Natural killer cell (primary cell): Measurements from ENCODE around the gene FLII. TPM values are rescaled to one million over a fixed set of nuclear protein-coding genes. Genes with fewer than 3 reads are reported as not detected.

ENCODE experiments used
- ATAC-seq, 3 donors: fragments of 150-1000 bp in 2 of 3; fragments of 200-7000 bp in 1 of 3; cut with Tn5 transposase; 1 replicate in 1 of 3; 2 replicates in 2 of 3; pipeline ENCODE4 v1.10.0; 2021; ENCODE audit warnings: mild to moderate bottlenecking in 2 of 3, moderate library complexity in 2 of 3
- DNase-seq, 2 donors: peaks; one replicate each; pipeline versions ENCODE4 v3.0.0 to v3.0.0-alpha.2; 2013 to 2021; ENCODE audit warnings: mixed read lengths in 1 of 2
- H3K27ac ChIP-seq: one replicate; pipeline ENCODE4 v1.5.1; 2013; ENCODE audit warnings: mild to moderate bottlenecking, low read length
- H3K27me3 ChIP-seq: one replicate; pipeline ENCODE4 v1.6.1; 2013; ENCODE audit warnings: low read length; ENCODE audit not compliant: control insufficient read depth, insufficient read depth
- H3K36me3 ChIP-seq: one replicate; pipeline ENCODE4 v1.6.1; 2013; ENCODE audit warnings: low read length; ENCODE audit not compliant: control insufficient read depth, insufficient read depth
- H3K4me1 ChIP-seq: one replicate; pipeline ENCODE4 v1.6.1; 2013; ENCODE audit warnings: low read length; ENCODE audit not compliant: control insufficient read depth, insufficient read depth
- H3K4me3 ChIP-seq: one replicate; pipeline ENCODE4 v1.5.1; 2013; ENCODE audit warnings: low read length
- H3K9me3 ChIP-seq: one replicate; pipeline ENCODE4 v1.6.1; 2013; ENCODE audit warnings: low read length; ENCODE audit not compliant: control insufficient read depth, insufficient read depth
- H3K27ac Mint-ChIP-seq, 2 donors: one replicate each; pipeline ENCODE4 v1.8.0; 2022; ENCODE audit warnings: mild to moderate bottlenecking in 2 of 2, mixed read lengths in 2 of 2, moderate library complexity in 1 of 2
- H3K27me3 Mint-ChIP-seq, 2 donors: one replicate each; pipeline ENCODE4 v1.8.0; 2022; ENCODE audit warnings: low read depth in 2 of 2, mixed read lengths in 2 of 2
- H3K36me3 Mint-ChIP-seq: one replicate; pipeline ENCODE4 v1.8.0; 2022; ENCODE audit warnings: mixed read lengths
- H3K4me1 Mint-ChIP-seq, 2 donors: one replicate each; pipeline ENCODE4 v1.8.0; 2022; ENCODE audit warnings: mixed read lengths in 2 of 2
- H3K4me3 Mint-ChIP-seq: one replicate; pipeline ENCODE4 v1.8.0; 2022; ENCODE audit warnings: mild to moderate bottlenecking, moderate library complexity, mixed read lengths
- H3K9me3 Mint-ChIP-seq, 2 donors: one replicate each; pipeline ENCODE4 v1.8.0; 2022; ENCODE audit warnings: mixed read lengths in 2 of 2
- CTCF ChIP-seq: fragments of 200-600 bp; IDR thresholded peaks from one replicate; pipeline ENCODE4 v1.8.0; 2022; ENCODE audit warnings: antibody characterized with exemption
- WGBS: methylation state at CpG from one replicate; pipeline ENCODE4 v1.1.7; 2013; ENCODE audit warnings: missing lambda C conversion rate; ENCODE audit not compliant: insufficient coverage; 5-methylcytosine and 5-hydroxymethylcytosine counted together
- intact Hi-C: fragments of 100-400 bp; cut with micrococcal nuclease; formaldehyde crosslinking; loops from one replicate; pipeline ENCODE4 v1.14.2; 2022
- total RNA-seq, 4 donors: library from RNA; stranded (reverse); fragments of 120-200 nt in 1 of 4; gene quantifications; one replicate each; pipeline versions ENCODE4 v1.2.3 to v1.2.4, GENCODE V29; 2013 to 2022

Gene FLII
- total RNA-seq, 3 donors from 2014 or later (not counting 1 experiment from before 2014, with no cell fraction given) = 286 to 342 (median 327) TPM

- Mint-ChIP-seq H3K27ac (no peak overlapping the region), H3K36me3 (no peaks in the 10 kb centered on the region), H3K9me3 (no peaks in the 10 kb centered on the region), H3K27me3 (no peaks in the 10 kb centered on the region), H3K4me1 (peaks cover 14 to 21% of the 10 kb centered on the region in 2 donors), H3K4me3 (no peak overlapping the region)
- no peaks in the 10 kb centered on the region for H3K9me3 ChIP-seq
- no peaks in the 10 kb centered on the region for H3K4me1 ChIP-seq
- DNase-seq = no peak
- intact Hi-C loops = no loop called here
- H3K27ac ChIP-seq = no peak overlapping the region
- H3K36me3 ChIP-seq = peaks cover 49% of the 10 kb centered on the region
- no peak for ATAC-seq
- no peaks in the 10 kb centered on the region for H3K27me3 ChIP-seq
- TF ChIP-seq CTCF = no peak
- no peak overlapping the region for H3K4me3 ChIP-seq
These were observed 51.6 kb downstream of the FLII start for GRCh38 chr17:18206962-18207361.

- Mint-ChIP-seq H3K27ac (peak overlapping the region; percentile 29 to 68), H3K27me3 (no peaks in the 10 kb centered on the region), H3K36me3 (no peaks in the 10 kb centered on the region), H3K4me1 (peaks cover 23 to 29% of the 10 kb centered on the region in 2 donors), H3K9me3 (no peaks in the 10 kb centered on the region), H3K4me3 (no peak overlapping the region)
- 100% methylated on average over 2 of the region's 2 CpGs for WGBS
- H3K4me3 ChIP-seq = no peak overlapping the region
- H3K36me3 ChIP-seq = peaks cover 52% of the 10 kb centered on the region
- intact Hi-C loops = no loop called here
- TF ChIP-seq CTCF = no peak
- no peak overlapping the region for H3K27ac ChIP-seq
- H3K9me3 ChIP-seq = no peaks in the 10 kb centered on the region
- no peaks in the 10 kb centered on the region for H3K27me3 ChIP-seq
- no peaks in the 10 kb centered on the region for H3K4me1 ChIP-seq
- DNase-seq (no peak), ATAC-seq (no peak)
These were observed 52.7 kb downstream of the FLII start for GRCh38 chr17:18205861-18206260.

GRCh38 chr17:18203308-18203707 is 55.2 kb downstream of the FLII start:
- Mint-ChIP-seq H3K4me3 (no peak overlapping the region), H3K4me1 (peaks cover 42 to 49% of the 10 kb centered on the region in 2 donors), H3K27me3 (no peaks in the 10 kb centered on the region), H3K27ac (peak overlapping the region in 1 of 2 donors; percentile 39), H3K36me3 (no peaks in the 10 kb centered on the region), H3K9me3 (no peaks in the 10 kb centered on the region)
- no peak for ATAC-seq
- Histone ChIP-seq H3K27me3 (no peaks in the 10 kb centered on the region), H3K36me3 (peaks cover 39% of the 10 kb centered on the region), H3K27ac (no peak overlapping the region), H3K9me3 (no peaks in the 10 kb centered on the region), H3K4me3 (no peak overlapping the region), H3K4me1 (no peaks in the 10 kb centered on the region)
- DNase-seq = no peak
- 96% methylated on average over 7 of the region's 7 CpGs for WGBS
- intact Hi-C loops = no loop called here
- TF ChIP-seq CTCF = no peak

- ATAC-seq = no peak
- H3K27me3 ChIP-seq = no peaks in the 10 kb centered on the region
- Mint-ChIP-seq H3K4me3 (no peak overlapping the region), H3K4me1 (peaks cover 57% of the 10 kb centered on the region in 2 donors), H3K27me3 (no peaks in the 10 kb centered on the region), H3K27ac (peak overlapping the region in 1 of 2 donors; percentile 23), H3K36me3 (no peaks in the 10 kb centered on the region), H3K9me3 (no peaks in the 10 kb centered on the region)
- intact Hi-C loops = no loop called here
- no peak overlapping the region for H3K4me3 ChIP-seq
- no peaks in the 10 kb centered on the region for H3K9me3 ChIP-seq
- 85% methylated on average over 4 of the region's 4 CpGs for WGBS
- no peak for DNase-seq
- peaks cover 45% of the 10 kb centered on the region for H3K36me3 ChIP-seq
- H3K4me1 ChIP-seq = peaks cover 6% of the 10 kb centered on the region
- no peak for TF ChIP-seq CTCF
- H3K27ac ChIP-seq = no peak overlapping the region
These were observed 57.4 kb downstream of the FLII start for GRCh38 chr17:18201108-18201507.
